HCT116 (cell line): ENCODE data around the gene KANK3. TPM values are rescaled to one million over a fixed set of nuclear protein-coding genes. Genes with fewer than 3 reads are reported as not detected.

Source experiments
- ATAC-seq: fragments of 200-7000 bp; cut with Tn5 transposase; 2 replicates; pipeline ENCODE4 v1.9.1; 2020; ENCODE audit warnings: mild to moderate bottlenecking, moderate library complexity
- BruUV-seq: library from RNA; stranded (reverse); fragments of 400-500 nt; replicated peaks from 2 replicates; lab custom pipeline; 2021; lab: Mats Ljungman, UMichigan
- CTCF ChIA-PET: fragments of 300-600 bp; sonication (Branson Sonifier 250); formaldehyde crosslinking; loops from one replicate; lab custom pipeline; 2021; ENCODE audit warnings: antibody characterized with exemption; lab: Charles Lee
- POLR2A ChIA-PET: fragments of 300-600, 350-600 bp; sonication (Branson Sonifier 250); formaldehyde crosslinking; loops from one replicate; lab custom pipeline; 2021; ENCODE audit warnings: antibody characterized with exemption; lab: Charles Lee
- RAD21 ChIA-PET, 2 experiments: fragments of 300-600 bp; sonication (Branson Sonifier 250); formaldehyde crosslinking; loops; one replicate each; lab custom pipeline; 2023; ENCODE audit warnings: low total read pairs in 2 of 2; ENCODE audit not compliant: uncharacterized antibody in 2 of 2, unreplicated experiment in 2 of 2, low non-redundant PET in 1 of 2; lab: Charles Lee
- DNase-seq: peaks from one replicate; pipeline ENCODE4 v3.0.0-alpha.2; 2010; ENCODE audit warnings: low read depth, low spot score
- H2AFZ ChIP-seq: fragments of 200-600 bp; shearing (Covaris generic), sonication (generic); 2 replicates; pipeline ENCODE4 v1.6.1; 2017; ENCODE audit warnings: low read depth, mixed run types, mixed read lengths, antibody characterized with exemption, low read length; ENCODE audit not compliant: poor library complexity, severe bottlenecking
- H3K27ac ChIP-seq: 2 replicates; pipeline ENCODE4 v1.5.1; 2012; ENCODE audit warnings: low read depth, low read length
- H3K27me3 ChIP-seq: fragments of 200-600 bp; sonication (generic); 2 replicates; pipeline ENCODE4 v1.6.1; 2016; ENCODE audit warnings: mixed run types, low read length, mixed read lengths; ENCODE audit not compliant: insufficient read depth
- H3K36me3 ChIP-seq, 2 experiments: fragments of 200-500 bp in 1 of 2; fragments of 200-600 bp in 1 of 2; sonication (Bioruptor generic) in 1 of 2; sonication (generic) in 1 of 2; 2 replicates each; pipeline versions ENCODE4 v1.5.1 to v1.6.1; 2014 to 2016; ENCODE audit warnings: low read length in 2 of 2, inconsistent platforms in 1 of 2, mixed read lengths in 1 of 2, mixed run types in 1 of 2; ENCODE audit not compliant: insufficient read depth in 2 of 2, control insufficient read depth in 1 of 2
- H3K4me1 ChIP-seq, 2 experiments: fragments of 200-600 bp in 1 of 2; sonication (generic) in 1 of 2; 2 replicates each; pipeline versions ENCODE4 v1.5.1 to v1.6.1; 2012 to 2017; ENCODE audit warnings: low read length in 2 of 2, inconsistent platforms in 1 of 2, mild to moderate bottlenecking in 1 of 2, mixed read lengths in 1 of 2, mixed run types in 1 of 2, moderate library complexity in 1 of 2; ENCODE audit not compliant: insufficient read depth in 2 of 2, control insufficient read depth in 1 of 2
- H3K4me2 ChIP-seq: fragments of 200-600 bp; sonication (generic); 2 replicates; pipeline ENCODE4 v1.6.1; 2017; ENCODE audit warnings: mixed run types, low read length, mixed read lengths
- H3K4me3 ChIP-seq, 2 experiments: fragments of 200-600 bp in 1 of 2; sonication (generic) in 1 of 2; replicated peaks in 1 of 2; 2 replicates each; pipeline ENCODE4 v1.5.1; 2011 to 2016; ENCODE audit warnings: low read length in 2 of 2, control low read depth in 1 of 2, low read depth in 1 of 2, mild to moderate bottlenecking in 1 of 2, mixed read lengths in 1 of 2, mixed run types in 1 of 2
- H3K79me2 ChIP-seq: fragments of 200-600 bp; sonication (generic); 2 replicates; pipeline ENCODE4 v1.6.1; 2017; ENCODE audit warnings: mild to moderate bottlenecking, mixed run types, low read length, moderate library complexity, mixed read lengths; ENCODE audit not compliant: insufficient read depth
- H3K9ac ChIP-seq: fragments of 200-600 bp; sonication (generic); 2 replicates; pipeline ENCODE4 v1.6.1; 2016; ENCODE audit warnings: low read length, mixed read lengths
- H3K9me2 ChIP-seq: fragments of 200-600 bp; sonication (generic), shearing (Covaris generic); 2 replicates; pipeline ENCODE4 v1.6.1; 2017; ENCODE audit warnings: mixed run types, mild to moderate bottlenecking, moderate library complexity; ENCODE audit not compliant: insufficient read depth
- H3K9me3 ChIP-seq, 2 experiments: fragments of 200-500 bp in 1 of 2; fragments of 200-600 bp in 1 of 2; sonication (Bioruptor generic) in 1 of 2; sonication (generic) in 1 of 2; 2 replicates each; pipeline ENCODE4 v1.6.1; 2014 to 2017; ENCODE audit warnings: low read length in 2 of 2, mixed read lengths in 2 of 2, inconsistent platforms in 1 of 2, low read depth in 1 of 2, mild to moderate bottlenecking in 1 of 2, mixed run types in 1 of 2, moderate library complexity in 1 of 2; ENCODE audit not compliant: control insufficient read depth in 1 of 2, insufficient read depth in 1 of 2
- H4K20me1 ChIP-seq: fragments of 200-600 bp; sonication (generic), shearing (Covaris generic); 2 replicates; pipeline ENCODE4 v1.6.1; 2017; ENCODE audit warnings: mixed run types, mild to moderate bottlenecking, moderate library complexity; ENCODE audit not compliant: insufficient read depth
- ATF3 ChIP-seq: IDR thresholded peaks from 2 replicates; pipeline ENCODE4 v1.6.1; 2012
- CEBPB ChIP-seq: IDR thresholded peaks from 2 replicates; pipeline ENCODE4 v1.6.1; 2012; ENCODE audit warnings: low read depth
- CTCF ChIP-seq, 3 experiments: fragments of 200-600 bp in 1 of 3; sonication (generic) in 1 of 3; IDR thresholded peaks in 2 of 3; conservative IDR thresholded peaks in 1 of 3; 2 replicates each; pipeline ENCODE4 v1.5.1; 2012 to 2017; ENCODE audit warnings: low read depth in 2 of 3, low read length in 2 of 3, antibody characterized with exemption in 1 of 3, borderline replicate concordance in 1 of 3, control low read depth in 1 of 3, mild to moderate bottlenecking in 1 of 3, mixed read lengths in 1 of 3, mixed run types in 1 of 3, moderate library complexity in 1 of 3; ENCODE audit not compliant: insufficient read depth in 1 of 3
- EGR1 ChIP-seq: IDR thresholded peaks from 2 replicates; pipeline ENCODE4 v1.6.1; 2012; ENCODE audit warnings: low read depth
- ELF1 ChIP-seq: IDR thresholded peaks from 2 replicates; pipeline ENCODE4 v1.6.1; 2012; ENCODE audit warnings: low read depth, borderline replicate concordance
- EZH2 ChIP-seq: fragments of 200-600 bp; sonication (generic); IDR thresholded peaks from 2 replicates; pipeline ENCODE4 v1.6.1; 2017; ENCODE audit warnings: antibody characterized with exemption, mixed run types
- EZH2phosphoT487 ChIP-seq: fragments of 200-600 bp; IDR thresholded peaks from 2 replicates; pipeline ENCODE4 v1.6.1; 2018; ENCODE audit warnings: antibody characterized with exemption, borderline replicate concordance
- FOSL1 ChIP-seq: IDR thresholded peaks from 2 replicates; pipeline ENCODE4 v1.6.1; 2012; ENCODE audit warnings: low read depth
- JUND ChIP-seq: IDR thresholded peaks from 2 replicates; pipeline ENCODE4 v1.6.1; 2012
- MAX ChIP-seq: IDR thresholded peaks from 2 replicates; pipeline ENCODE4 v1.6.1; 2012
- POLR2A ChIP-seq: IDR thresholded peaks from 2 replicates; pipeline ENCODE4 v1.7.0; 2011; ENCODE audit warnings: borderline replicate concordance; ENCODE audit not compliant: insufficient read depth, insufficient read length; ENCODE audit errors: extremely low read depth
- POLR2AphosphoS5 ChIP-seq: IDR thresholded peaks from 2 replicates; pipeline ENCODE4 v1.6.1; 2011; ENCODE audit warnings: mild to moderate bottlenecking, low read depth, low read length, moderate library complexity
- RAD21 ChIP-seq: IDR thresholded peaks from 2 replicates; pipeline ENCODE4 v1.6.1; 2012; ENCODE audit warnings: low read depth, mild to moderate bottlenecking
- SP1 ChIP-seq: IDR thresholded peaks from 2 replicates; pipeline ENCODE4 v1.6.1; 2012; ENCODE audit warnings: low read depth
- SRF ChIP-seq: IDR thresholded peaks from 2 replicates; pipeline ENCODE4 v1.6.1; 2012; ENCODE audit warnings: low read depth
- YY1 ChIP-seq: IDR thresholded peaks from 2 replicates; pipeline ENCODE4 v1.6.1; 2011; ENCODE audit warnings: low read length, low read depth, moderate library complexity, mild to moderate bottlenecking; ENCODE audit not compliant: insufficient replicate concordance; ENCODE audit errors: extremely low read depth
- ZFX ChIP-seq: fragments of 450-650 bp; IDR thresholded peaks from 2 replicates; pipeline ENCODE4 v1.6.1; 2017
- ZNF274 ChIP-seq: fragments of 200-500 bp; sonication (Bioruptor generic); IDR thresholded peaks from 2 replicates; pipeline ENCODE4 v1.6.1; 2014; ENCODE audit warnings: mild to moderate bottlenecking, low read depth, low read length, inconsistent platforms
- intact Hi-C: fragments of 100-400 bp; cut with micrococcal nuclease; formaldehyde crosslinking; loops from 2 replicates; pipeline ENCODE4 v1.10.0; 2022
- total RNA-seq: library from RNA; stranded (reverse); gene quantifications from one replicate; pipeline ENCODE4 v1.2.1, GENCODE V29; 2021; ENCODE audit not compliant: unreplicated experiment

The KANK3 gene
- total RNA-seq, 1 experiment from 2014 or later = 21.7 TPM

DNA sequence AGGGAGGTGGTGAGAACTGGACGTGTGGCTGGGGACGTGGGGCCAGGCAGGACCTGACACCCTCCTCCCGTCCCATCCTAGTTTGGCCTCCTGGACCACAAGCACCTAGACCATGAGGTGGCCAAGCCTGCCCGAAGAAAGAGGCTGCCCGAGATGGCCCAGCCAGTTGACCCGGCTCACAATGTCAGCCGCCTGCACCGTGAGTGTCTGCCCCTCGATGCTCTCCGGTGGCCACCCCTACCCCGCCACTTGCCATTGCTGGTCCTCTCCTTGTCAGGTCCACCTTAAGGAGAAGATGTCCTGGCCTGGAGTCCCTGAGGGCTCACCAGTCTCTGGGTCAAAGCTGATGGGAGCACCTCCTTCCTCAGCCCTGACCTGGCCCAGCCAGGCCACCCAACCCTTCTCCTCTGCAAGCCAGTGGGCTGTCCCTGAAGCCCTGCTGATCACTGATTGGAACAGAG lies 23.1 kb upstream of the KANK3 start:
- Histone ChIP-seq H3K4me3 (no peak overlapping the region; a peak in 1 of 4 replicates), H3K27me3 (no peaks in the 10 kb centered on the region), H3K79me2 (no peaks in the 10 kb centered on the region), H3K4me2 (peak overlapping the region; percentile 100; the same call in 1 of the 2 replicates), H2AFZ (no peak overlapping the region), H3K36me3 (no peaks in the 10 kb centered on the region; a peak in 1 of 4 replicates), H3K27ac (no peak overlapping the region), H3K4me1 (peaks cover 39 to 65% of the 10 kb centered on the region in 2 experiments), H4K20me1 (no peaks in the 10 kb centered on the region), H3K9me3 (no peaks in the 10 kb centered on the region), H3K9me2 (no peaks in the 10 kb centered on the region), H3K9ac (no peak overlapping the region)
- intact Hi-C loops = no loop called here
- DNase-seq (no peak), ATAC-seq (no peak)
- RAD21 ChIA-PET = no interaction called here
- CTCF ChIA-PET = no interaction called here
- no TSS peak for BruUV-seq
- TF ChIP-seq MAX (no peak), ZNF274 (no peak), YY1 (no peak), CEBPB (no peak), EZH2 (no peak), CTCF (IDR thresholded peaks at IDR 0.05 in 2 of 3, conservative IDR thresholded peaks at IDR 0.05 in 1 of 3; ENCODE audit: borderline replicate concordance in 1 of 3, insufficient read depth in 1 of 3, low read depth in 2 of 3, low read length in 2 of 3) (no peak), ZFX (no peak), POLR2A (no peak), EGR1 (no peak), POLR2AphosphoS5 (no peak; the same call in 1 of the 2 replicates), SP1 (no peak), EZH2phosphoT487 (no peak), JUND (no peak), RAD21 (no peak), FOSL1 (no peak), ATF3 (no peak), ELF1 (no peak), SRF (no peak)
- POLR2A ChIA-PET = interaction anchor here (0.7 to 2.1 kb wide), 2 partner anchors 11 to 24 kb away, joined by 3 to 8 read pairs; no protein-coding TSS in a partner anchor
